DND-41 (cell line): ENCODE data around the gene PCDH9.

ENCODE experiments used
- CTCF ChIP-seq: IDR thresholded peaks from 2 replicates; pipeline ENCODE4 v1.5.1; 2012; ENCODE audit warnings: borderline replicate concordance, low read length, moderate library complexity, mild to moderate bottlenecking; ENCODE audit not compliant: poor library complexity, severe bottlenecking; ENCODE audit errors: extremely low read depth
- EZH2 ChIP-seq: IDR thresholded peaks from 3 replicates; pipeline ENCODE4 v1.6.1; 2012; ENCODE audit warnings: borderline replicate concordance, low read depth, mild to moderate bottlenecking, moderate library complexity, low read length, inconsistent platforms; ENCODE audit not compliant: severe bottlenecking

GRCh38 chr13:66951426-66951825, 278.7 kb downstream of the PCDH9 start:
- TF ChIP-seq CTCF (no peak), EZH2 (no peak)
